Glutamatergic neuron (in vitro differentiated cells): ENCODE data around the gene GRID1. TPM values are rescaled to one million over a fixed set of nuclear protein-coding genes. Genes with fewer than 3 reads are reported as not detected.

Experiments used
- DNase-seq: peaks from one replicate; pipeline ENCODE4 v3.0.0; 2022
- H3K27ac Mint-ChIP-seq: one replicate; pipeline ENCODE4 v1.8.0; 2020; ENCODE audit warnings: mild to moderate bottlenecking, mixed read lengths, inconsistent platforms; ENCODE audit not compliant: unreplicated experiment
- H3K27me3 Mint-ChIP-seq: one replicate; pipeline ENCODE4 v1.8.0; 2020; ENCODE audit warnings: mild to moderate bottlenecking, moderate library complexity, mixed read lengths, inconsistent platforms; ENCODE audit not compliant: unreplicated experiment
- H3K36me3 Mint-ChIP-seq: one replicate; pipeline ENCODE4 v1.8.0; 2020; ENCODE audit warnings: mild to moderate bottlenecking, mixed read lengths, inconsistent platforms; ENCODE audit not compliant: unreplicated experiment
- H3K4me1 Mint-ChIP-seq: one replicate; pipeline ENCODE4 v1.8.0; 2020; ENCODE audit warnings: mild to moderate bottlenecking, low read depth, mixed read lengths, inconsistent platforms; ENCODE audit not compliant: unreplicated experiment
- H3K4me3 Mint-ChIP-seq: one replicate; pipeline ENCODE4 v1.8.0; 2020; ENCODE audit warnings: mild to moderate bottlenecking, mixed read lengths, inconsistent platforms; ENCODE audit not compliant: unreplicated experiment
- H3K9me3 Mint-ChIP-seq: one replicate; pipeline ENCODE4 v1.8.0; 2020; ENCODE audit warnings: mild to moderate bottlenecking, moderate library complexity, mixed read lengths, inconsistent platforms; ENCODE audit not compliant: unreplicated experiment
- total RNA-seq: library from RNA; stranded (reverse); fragmentation: NEBNext Ultra II Directional; extraction: Animal tissue kit (Norgen Biotek cat#: 25700); gene quantifications from one replicate; pipeline ENCODE4 v1.2.1, GENCODE V29; 2021; ENCODE audit not compliant: unreplicated experiment
- TF ChIP-seq, protein P1 (sequence below): fragments of 200-600 bp; sonication (generic); IDR thresholded peaks from one replicate; pipeline ENCODE4 v1.5.0; 2021; ENCODE audit not compliant: partially characterized antibody, unreplicated experiment

The GRID1 gene
- total RNA-seq, 1 donor from 2014 or later, result 8.0 TPM

DNA sequence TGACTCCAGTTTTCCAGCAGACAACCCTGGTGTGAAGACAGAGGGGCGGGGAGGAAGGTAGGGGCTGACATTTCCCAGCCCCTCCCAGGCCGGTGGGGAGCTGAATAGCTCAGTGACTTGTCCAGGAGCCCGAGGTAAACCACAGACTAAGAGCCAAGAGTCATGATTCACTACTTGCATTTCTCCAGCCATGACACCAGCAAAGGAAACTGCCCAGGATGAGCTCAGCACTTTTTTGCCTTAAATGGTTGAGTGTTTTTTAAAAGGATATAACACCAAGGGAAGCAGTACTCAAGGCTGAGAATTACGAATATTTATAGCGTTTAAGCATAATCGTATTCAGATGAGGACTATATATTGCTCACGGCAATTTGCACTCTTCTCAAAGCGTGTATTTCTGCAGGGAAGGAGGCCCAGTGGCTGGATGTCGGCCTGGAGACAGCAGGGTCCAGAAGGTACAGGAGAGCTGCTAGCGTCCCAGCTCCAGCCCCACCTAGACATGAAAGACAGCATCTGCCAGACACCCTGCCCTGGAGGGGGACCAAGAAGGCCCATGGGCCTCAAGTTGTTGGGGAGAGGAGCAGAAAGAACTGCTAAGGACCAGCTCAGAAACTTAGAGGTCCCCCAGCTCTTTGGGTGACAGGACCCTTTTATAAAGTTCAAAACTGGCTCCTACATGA, 141.4 kb downstream of the GRID1 start:
- Mint-ChIP-seq H3K9me3 (peaks cover 4% of the 10 kb centered on the region), H3K4me1 (no peaks in the 10 kb centered on the region), H3K27me3 (no peaks in the 10 kb centered on the region), H3K36me3 (no peaks in the 10 kb centered on the region), H3K27ac (no peak overlapping the region), H3K4me3 (no peak overlapping the region)
- TF ChIP-seq, protein P1, sequence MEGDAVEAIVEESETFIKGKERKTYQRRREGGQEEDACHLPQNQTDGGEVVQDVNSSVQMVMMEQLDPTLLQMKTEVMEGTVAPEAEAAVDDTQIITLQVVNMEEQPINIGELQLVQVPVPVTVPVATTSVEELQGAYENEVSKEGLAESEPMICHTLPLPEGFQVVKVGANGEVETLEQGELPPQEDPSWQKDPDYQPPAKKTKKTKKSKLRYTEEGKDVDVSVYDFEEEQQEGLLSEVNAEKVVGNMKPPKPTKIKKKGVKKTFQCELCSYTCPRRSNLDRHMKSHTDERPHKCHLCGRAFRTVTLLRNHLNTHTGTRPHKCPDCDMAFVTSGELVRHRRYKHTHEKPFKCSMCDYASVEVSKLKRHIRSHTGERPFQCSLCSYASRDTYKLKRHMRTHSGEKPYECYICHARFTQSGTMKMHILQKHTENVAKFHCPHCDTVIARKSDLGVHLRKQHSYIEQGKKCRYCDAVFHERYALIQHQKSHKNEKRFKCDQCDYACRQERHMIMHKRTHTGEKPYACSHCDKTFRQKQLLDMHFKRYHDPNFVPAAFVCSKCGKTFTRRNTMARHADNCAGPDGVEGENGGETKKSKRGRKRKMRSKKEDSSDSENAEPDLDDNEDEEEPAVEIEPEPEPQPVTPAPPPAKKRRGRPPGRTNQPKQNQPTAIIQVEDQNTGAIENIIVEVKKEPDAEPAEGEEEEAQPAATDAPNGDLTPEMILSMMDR, result no peak
- DNase-seq, result no peak

DNA sequence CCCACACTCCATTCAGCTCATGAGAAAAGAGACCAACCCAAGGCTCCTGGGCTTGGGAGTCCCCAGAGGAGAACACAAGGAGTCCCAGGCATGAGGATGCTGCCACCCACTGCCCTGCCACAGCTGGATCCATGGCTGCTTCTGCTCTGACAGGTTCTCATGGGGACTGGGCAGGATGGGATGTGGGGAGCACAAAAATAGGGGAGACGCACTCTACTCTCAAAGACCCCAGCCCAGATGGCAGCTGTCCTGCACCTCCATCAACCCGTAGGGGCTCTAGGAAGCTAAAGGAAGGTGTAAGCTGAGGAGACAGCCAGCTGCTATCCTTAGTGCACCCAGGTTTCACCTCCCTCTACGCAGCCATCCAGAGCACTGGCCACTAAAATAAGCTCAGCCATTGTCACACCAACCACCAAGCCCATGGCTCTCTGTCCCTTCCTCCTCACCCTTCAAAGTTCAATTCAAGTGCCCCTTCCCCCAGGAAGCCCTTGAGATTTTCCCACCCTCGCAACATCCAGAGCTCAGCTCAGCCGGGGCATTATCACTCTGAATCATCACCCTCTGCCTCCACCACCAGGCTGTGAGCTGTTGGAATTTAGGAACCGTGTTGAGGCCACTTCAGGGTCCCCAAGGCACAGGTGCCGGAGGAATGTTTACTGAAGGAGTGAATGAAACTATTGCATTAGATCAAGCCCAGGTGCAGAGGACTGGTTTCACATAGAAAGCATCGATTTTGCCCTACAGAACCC, 142.1 kb downstream of the GRID1 start:
- TF ChIP-seq, protein P1, result no peak
- no peak for DNase-seq
- Mint-ChIP-seq H3K27ac (no peak overlapping the region), H3K27me3 (no peaks in the 10 kb centered on the region), H3K36me3 (no peaks in the 10 kb centered on the region), H3K9me3 (peaks cover 8% of the 10 kb centered on the region), H3K4me3 (no peak overlapping the region), H3K4me1 (no peaks in the 10 kb centered on the region)

DNA sequence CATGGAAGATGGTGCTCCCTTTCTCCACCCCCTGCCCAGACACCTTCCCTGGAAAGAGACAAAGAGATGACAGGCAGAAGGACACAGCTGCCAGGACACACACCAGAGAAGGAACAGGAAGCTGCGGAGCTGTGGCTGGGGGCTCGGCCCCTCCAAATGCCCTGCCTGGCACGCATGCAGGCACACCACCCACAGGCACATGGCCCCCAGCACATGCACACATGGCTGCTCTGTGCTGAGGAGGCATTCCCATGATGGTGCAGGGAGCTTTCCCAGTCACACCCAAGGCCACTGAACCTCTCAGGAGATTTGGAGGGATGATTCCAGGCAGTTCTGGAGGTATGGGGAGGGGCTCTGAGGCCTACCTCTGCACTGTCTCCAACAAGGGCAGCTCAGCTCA, 143.3 kb downstream of the GRID1 start:
- Mint-ChIP-seq H3K4me3 (no peak overlapping the region), H3K27ac (no peak overlapping the region), H3K36me3 (no peaks in the 10 kb centered on the region), H3K27me3 (no peaks in the 10 kb centered on the region), H3K9me3 (peaks cover 8% of the 10 kb centered on the region), H3K4me1 (no peaks in the 10 kb centered on the region)
- TF ChIP-seq, protein P1, result no peak
- no peak for DNase-seq

DNA sequence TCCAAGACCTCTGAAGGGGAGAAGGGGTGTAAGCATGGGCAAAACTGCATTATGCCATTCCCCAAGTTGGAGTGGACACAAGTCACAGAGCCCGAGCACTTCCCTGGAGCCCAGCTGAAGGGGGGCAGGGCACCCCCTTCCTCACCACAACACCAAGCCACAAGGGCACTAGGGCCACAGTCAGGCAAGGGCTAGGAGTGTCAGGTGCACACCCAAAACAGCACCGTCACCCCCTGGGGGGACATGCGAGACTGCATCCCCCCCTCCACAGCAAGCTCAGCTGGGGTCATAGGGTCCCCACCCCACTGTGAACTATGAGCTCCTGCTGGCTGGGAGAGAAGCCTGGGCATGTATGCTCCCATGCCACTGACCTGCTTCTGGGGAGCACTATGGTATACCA, 143.9 kb downstream of the GRID1 start:
- H3K36me3 Mint-ChIP-seq, result no peaks in the 10 kb centered on the region
- DNase-seq, result no peak
- no peak overlapping the region for H3K4me3 Mint-ChIP-seq
- H3K4me1 Mint-ChIP-seq, result no peaks in the 10 kb centered on the region
- TF ChIP-seq, protein P1, result no peak
- no peaks in the 10 kb centered on the region for H3K27me3 Mint-ChIP-seq
- H3K27ac Mint-ChIP-seq, result no peak overlapping the region
- peaks cover 8% of the 10 kb centered on the region for H3K9me3 Mint-ChIP-seq

DNA sequence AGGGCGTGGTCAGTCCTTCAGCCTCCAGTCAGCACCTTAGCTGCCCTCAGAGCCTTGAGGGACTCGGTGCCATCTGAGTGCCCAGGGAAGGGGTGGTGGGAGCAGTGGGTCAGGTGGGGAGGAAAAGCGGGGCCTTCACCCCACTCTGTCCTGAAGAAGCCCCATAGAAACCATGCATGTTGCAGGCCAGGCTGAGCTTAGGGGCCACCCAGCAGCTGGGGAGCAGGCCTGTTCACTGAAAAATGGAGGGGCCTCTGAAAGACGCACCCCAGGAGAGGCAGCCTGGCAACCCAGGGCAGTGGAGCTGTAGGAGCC, 144.3 kb downstream of the GRID1 start:
- no peaks in the 10 kb centered on the region for H3K4me1 Mint-ChIP-seq
- no peaks in the 10 kb centered on the region for H3K27me3 Mint-ChIP-seq
- H3K27ac Mint-ChIP-seq, result no peak overlapping the region
- no peaks in the 10 kb centered on the region for H3K36me3 Mint-ChIP-seq
- H3K4me3 Mint-ChIP-seq, result no peak overlapping the region
- DNase-seq, result no peak
- H3K9me3 Mint-ChIP-seq, result peaks cover 8% of the 10 kb centered on the region
- TF ChIP-seq, protein P1, result no peak
